Activated CD8-positive, alpha-beta memory T cell treated with anti-CD3 and anti-CD28 coated beads for 1 hour (primary cell): Measurements from ENCODE around the gene BRMS1L.

ENCODE experiments used
- DNase-seq, 2 donors: peaks; one replicate each; pipeline ENCODE4 v3.0.0-alpha.2; 2020; ENCODE audit warnings: low read depth in 1 of 2; ENCODE audit errors: extremely low read depth in 1 of 2

The BRMS1L gene

GRCh38 chr14:35865611-35866324 is 39.6 kb downstream of the BRMS1L start:
- DNase-seq: no peak

DNA sequence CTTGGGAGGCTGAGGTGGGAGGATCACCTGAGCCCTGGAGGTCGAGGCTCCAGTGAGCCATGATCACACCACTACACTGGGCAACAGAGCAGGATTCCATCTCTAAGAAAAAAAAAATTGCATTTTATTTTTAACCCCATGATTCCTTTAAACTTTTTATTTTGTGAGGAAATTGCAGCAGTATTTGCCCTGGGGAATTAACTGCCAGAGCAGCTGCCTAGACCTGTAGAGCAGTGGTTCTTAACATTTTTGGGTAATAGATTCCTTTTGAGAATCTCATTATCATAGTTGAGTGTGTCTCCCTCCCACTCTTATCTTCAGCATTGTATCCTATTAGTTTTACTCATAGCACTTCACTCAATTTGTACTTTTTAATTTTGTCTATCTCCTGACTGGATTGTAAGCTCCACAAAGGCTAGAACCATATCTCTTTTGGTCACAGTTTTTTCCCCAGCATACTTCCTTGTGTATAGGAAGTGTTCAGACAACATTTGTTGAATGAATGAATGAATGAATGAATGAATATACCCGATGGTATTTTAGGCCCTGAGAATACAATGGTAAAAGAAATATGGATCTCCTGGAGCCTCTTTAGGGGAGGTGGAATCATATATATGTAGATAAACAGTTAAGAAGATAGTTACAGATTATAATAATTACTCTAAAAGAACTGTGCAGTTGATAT is 40.6 kb downstream of the BRMS1L start:
- DNase-seq: no peak

DNA sequence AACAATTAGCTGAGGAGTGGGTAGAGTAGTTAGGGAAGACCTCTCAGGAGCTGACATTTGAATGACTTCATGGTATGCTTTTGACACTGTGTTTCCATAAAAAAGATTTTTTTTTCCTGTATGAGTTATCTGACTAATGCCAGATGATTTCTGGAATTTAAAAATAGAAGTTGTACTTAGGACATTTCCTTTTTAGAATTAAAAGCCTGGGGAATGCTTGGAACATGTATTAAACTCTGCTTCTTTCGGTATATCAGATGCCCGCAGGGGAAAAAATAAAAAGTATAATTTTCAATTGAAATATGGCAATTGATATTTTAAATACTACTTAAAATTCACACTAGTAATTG is 41.1 kb downstream of the BRMS1L start:
- no peak for DNase-seq

- DNase-seq: no peak
Observed at GRCh38 chr14:35875296-35875695, 49.2 kb downstream of the BRMS1L start.

GRCh38 chr14:35877276-35877675 is 51.1 kb downstream of the BRMS1L start:
- no peak for DNase-seq

GRCh38 chr14:35878272-35879150 is 52.4 kb downstream of the BRMS1L start:
- no peak for DNase-seq

GRCh38 chr14:35879151-35879648 is 53.1 kb downstream of the BRMS1L start:
- no peak for DNase-seq

GRCh38 chr14:35879654-35880249 is 53.6 kb downstream of the BRMS1L start:
- DNase-seq: no peak

- no peak for DNase-seq
Observed at GRCh38 chr14:35881280-35881679, 55.1 kb downstream of the BRMS1L start.

DNA sequence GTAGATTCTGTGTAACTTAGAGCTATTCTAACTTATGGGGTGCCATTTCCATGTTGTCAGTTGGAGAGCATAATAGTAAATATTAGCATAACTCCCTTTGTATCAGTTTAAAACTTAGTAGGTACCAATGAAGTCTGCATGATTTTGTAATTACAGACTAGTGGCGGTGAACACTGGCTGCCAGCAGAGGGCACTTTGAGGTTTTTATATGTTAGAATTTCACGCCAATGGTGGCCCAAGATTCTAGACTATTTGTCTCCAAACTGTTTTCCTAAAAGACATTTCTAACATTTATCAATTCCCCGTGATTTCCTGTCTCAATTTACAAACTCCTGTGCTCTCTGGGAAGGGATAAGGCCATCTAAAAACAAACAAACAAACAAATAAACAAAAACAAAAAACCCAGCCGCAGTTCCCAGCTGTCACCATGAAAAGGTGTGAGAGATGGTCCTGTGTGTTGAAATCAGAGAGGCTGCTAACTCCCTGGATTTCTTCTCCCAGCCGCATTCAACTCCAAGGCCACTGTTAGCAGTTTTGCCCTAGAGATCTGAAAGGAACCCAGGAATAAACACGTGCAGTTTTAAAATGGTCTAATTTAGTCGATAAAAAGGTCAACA is 57.6 kb downstream of the BRMS1L start:
- DNase-seq: no peak

DNA sequence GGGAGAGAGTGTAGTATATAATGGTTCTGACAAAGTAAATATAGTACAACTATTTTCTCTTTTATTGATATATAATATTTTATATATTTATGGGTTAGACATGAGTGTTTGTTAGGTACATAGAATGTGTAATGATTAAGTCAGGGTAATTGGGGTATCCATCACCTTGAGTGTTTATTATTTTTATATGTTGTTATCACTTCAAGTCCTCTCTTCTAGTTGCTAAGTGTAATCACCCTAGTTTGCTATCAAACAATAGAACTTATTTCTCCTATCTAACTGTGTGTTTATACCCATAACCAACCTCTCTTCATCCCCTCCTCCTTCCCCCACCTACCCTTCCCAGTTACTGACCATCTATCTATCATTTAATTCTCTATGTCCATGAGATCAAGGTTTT is 64.2 kb downstream of the BRMS1L start:
- DNase-seq: no peak

DNA sequence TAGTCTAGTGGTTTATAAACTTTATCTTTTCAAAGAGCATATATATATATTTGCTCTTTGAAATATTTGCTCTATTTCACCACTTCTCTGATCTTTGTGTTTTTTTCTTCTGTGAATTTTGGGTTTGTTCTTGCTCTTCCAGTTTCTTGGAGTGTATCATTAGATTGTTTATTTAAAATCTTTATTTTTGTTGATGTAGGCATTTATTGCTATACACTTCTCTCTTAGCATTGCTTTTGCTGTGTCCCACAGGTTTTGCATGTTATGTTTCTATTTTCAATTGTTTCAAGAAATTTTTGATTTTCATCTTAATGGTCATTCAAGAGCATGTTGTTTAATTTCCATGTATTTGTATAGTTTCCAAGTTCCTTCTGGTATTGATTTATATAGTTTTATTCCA is 69.1 kb downstream of the BRMS1L start:
- no peak for DNase-seq

DNA sequence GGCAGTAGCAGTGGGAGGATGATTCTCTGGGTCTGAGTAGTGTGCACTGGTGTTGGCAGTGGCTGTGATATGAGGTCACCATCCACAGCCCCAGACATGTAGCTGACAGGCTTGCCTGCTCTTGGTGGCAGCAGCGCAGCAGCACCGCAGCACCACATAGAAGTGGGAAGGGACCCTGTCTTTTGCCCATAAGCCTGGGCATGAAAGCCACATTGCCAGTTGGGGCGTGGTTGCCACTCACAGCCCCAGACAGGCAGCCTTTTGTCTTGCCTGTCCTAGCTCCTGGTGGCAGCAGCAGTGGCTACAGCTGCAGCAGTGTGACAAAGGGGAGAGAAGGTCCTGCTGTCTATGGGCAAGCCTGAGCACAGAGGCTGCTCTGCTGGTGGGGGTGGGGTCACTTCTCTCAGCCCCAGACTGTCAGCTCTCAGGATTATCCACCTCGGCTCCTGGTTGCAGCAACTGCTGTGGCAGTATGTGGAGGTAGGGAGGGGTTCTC is 71.5 kb downstream of the BRMS1L start:
- no peak for DNase-seq

- no peak for DNase-seq
Observed at GRCh38 chr14:35898217-35898775, 72.2 kb downstream of the BRMS1L start.

GRCh38 chr14:35900741-35901140 is 74.6 kb downstream of the BRMS1L start:
- DNase-seq: no peak

GRCh38 chr14:35909665-35910064 is 83.5 kb downstream of the BRMS1L start:
- DNase-seq: no peak

DNA sequence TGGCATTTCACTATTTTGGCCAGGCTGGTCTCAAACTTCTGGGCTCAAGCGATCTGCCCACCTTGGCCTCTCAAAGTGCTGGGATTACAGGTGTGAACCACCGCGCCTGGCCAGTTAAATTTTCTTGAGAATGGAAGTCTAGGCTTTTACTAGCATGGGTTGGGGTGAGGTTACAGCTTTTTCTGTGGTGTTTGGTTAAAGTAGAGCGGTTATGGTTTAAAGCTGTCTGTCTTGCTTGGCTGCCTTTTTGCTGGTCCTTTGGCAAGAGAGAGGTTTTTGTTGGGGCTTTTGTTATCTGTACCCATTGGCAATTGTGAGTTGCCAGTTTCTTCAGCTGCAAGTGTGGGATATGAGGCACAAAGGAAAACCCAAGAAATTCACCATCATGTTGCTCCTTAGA is 84.1 kb downstream of the BRMS1L start:
- DNase-seq: no peak

GRCh38 chr14:35911097-35911496 is 85.0 kb downstream of the BRMS1L start:
- DNase-seq: no peak

DNA sequence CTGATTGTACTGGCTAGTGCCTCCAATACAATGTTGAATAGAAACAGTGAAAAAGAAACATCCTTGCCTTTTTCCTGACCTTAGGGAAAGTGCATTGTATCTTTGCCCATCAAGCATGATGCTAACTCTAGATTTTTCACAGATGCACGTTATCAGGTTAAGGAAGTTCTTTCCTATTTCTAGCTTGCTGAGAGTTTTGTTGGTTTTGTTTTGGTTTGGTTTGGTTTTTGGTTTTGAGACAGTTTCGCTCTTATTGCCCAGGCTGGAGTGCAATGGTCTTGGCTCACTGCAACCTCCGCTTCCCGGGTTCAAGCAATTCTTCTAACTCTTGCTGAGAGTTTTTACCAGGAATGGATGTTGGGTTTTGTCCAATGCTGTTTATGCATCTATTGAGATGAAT is 89.0 kb downstream of the BRMS1L start:
- no peak for DNase-seq

DNA sequence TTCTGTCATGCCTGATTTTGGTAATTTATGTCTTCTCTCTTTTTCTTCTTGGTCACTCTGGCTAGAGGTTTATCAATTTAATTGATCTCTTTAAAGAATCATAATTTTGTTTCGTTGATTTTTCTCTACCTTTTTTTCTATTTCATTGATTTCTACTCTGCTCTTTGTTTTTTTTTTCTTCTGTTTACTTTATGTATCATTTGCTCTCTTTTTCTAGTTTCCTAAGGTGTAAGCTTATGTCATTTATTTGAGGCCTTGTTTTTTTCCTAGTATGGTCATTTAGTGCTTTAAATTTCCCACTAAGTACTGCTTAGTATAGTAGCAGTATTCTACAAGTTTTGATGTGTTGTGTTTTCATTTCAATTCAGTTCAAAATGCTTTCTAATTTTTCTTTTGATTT is 89.6 kb downstream of the BRMS1L start:
- DNase-seq: no peak
